Measurements from ENCODE around the gene NANOS1. TPM values are rescaled to one million over a fixed set of nuclear protein-coding genes. Genes with fewer than 3 reads are reported as not detected.

Gene NANOS1
- total RNA-seq, 1 experiment from 2014 or later = 18.0 TPM

- CTCF ChIA-PET = no interaction called here
- TF ChIP-seq REST (IDR thresholded peaks at IDR 0.05; ENCODE audit: insufficient read depth in 1 of 2, low read depth in 2 of 2, low read length in 1 of 2) = no peak
- TF ChIP-seq, protein P1, sequence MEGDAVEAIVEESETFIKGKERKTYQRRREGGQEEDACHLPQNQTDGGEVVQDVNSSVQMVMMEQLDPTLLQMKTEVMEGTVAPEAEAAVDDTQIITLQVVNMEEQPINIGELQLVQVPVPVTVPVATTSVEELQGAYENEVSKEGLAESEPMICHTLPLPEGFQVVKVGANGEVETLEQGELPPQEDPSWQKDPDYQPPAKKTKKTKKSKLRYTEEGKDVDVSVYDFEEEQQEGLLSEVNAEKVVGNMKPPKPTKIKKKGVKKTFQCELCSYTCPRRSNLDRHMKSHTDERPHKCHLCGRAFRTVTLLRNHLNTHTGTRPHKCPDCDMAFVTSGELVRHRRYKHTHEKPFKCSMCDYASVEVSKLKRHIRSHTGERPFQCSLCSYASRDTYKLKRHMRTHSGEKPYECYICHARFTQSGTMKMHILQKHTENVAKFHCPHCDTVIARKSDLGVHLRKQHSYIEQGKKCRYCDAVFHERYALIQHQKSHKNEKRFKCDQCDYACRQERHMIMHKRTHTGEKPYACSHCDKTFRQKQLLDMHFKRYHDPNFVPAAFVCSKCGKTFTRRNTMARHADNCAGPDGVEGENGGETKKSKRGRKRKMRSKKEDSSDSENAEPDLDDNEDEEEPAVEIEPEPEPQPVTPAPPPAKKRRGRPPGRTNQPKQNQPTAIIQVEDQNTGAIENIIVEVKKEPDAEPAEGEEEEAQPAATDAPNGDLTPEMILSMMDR (IDR thresholded peaks at IDR 0.05) = no peak
- TF ChIP-seq TCF7L2 (IDR thresholded peaks at IDR 0.05; ENCODE audit: low read depth, low read length) = no peak
- TF ChIP-seq SIN3A (IDR thresholded peaks at IDR 0.05; ENCODE audit: borderline replicate concordance, insufficient read depth, low read depth, low read length) = no peak
- no peak for TF ChIP-seq POLR2AphosphoS5 (IDR thresholded peaks at IDR 0.05; ENCODE audit: low read depth, low read length)
- H3K27ac ChIP-seq (ENCODE audit: low read length) = no peak overlapping the region
- H3K4me1 ChIP-seq (ENCODE audit: control insufficient read depth, insufficient read depth, low read length) = no peaks in the 10 kb centered on the region
- ATAC-seq (no peak), DNase-seq (ENCODE audit: low read depth, low spot score) (no peak)
- no TSS peak for BruUV-seq (replicated peaks)
- no peaks in the 10 kb centered on the region for H3K9me3 ChIP-seq (ENCODE audit: control insufficient read depth, insufficient read depth, low read depth, low read length)
- POLR2A ChIA-PET = no interaction called here
- no peaks in the 10 kb centered on the region for H3K27me3 ChIP-seq (ENCODE audit: control insufficient read depth, insufficient read depth, low read length)
- H3K4me3 ChIP-seq (ENCODE audit: low read depth in 2 of 2, low read length in 2 of 2) = no peak overlapping the region
- peaks cover 74% of the 10 kb centered on the region for H3K36me3 ChIP-seq (ENCODE audit: control insufficient read depth, insufficient read depth, low read length)
- intact Hi-C loops (cut with micrococcal nuclease; ENCODE audit: unreplicated experiment) = no loop called here
- in situ Hi-C loops (cut with HindIII; ENCODE audit: low pct_unique_long_range_greater_than_20kb, low sequenced_read_pairs) = no loop called here
Observed at GRCh38 chr10:119055472-119055871, 26.0 kb downstream of the NANOS1 start.

- no peaks in the 10 kb centered on the region for H3K9me3 ChIP-seq (ENCODE audit: control insufficient read depth, insufficient read depth, low read depth, low read length)
- H3K4me1 ChIP-seq (ENCODE audit: control insufficient read depth, insufficient read depth, low read length) = no peaks in the 10 kb centered on the region
- no peak for TF ChIP-seq POLR2AphosphoS5 (IDR thresholded peaks at IDR 0.05; ENCODE audit: low read depth, low read length)
- no peak for TF ChIP-seq TCF7L2 (IDR thresholded peaks at IDR 0.05; ENCODE audit: low read depth, low read length)
- TF ChIP-seq, protein P1 (IDR thresholded peaks at IDR 0.05) = no peak
- TF ChIP-seq REST (IDR thresholded peaks at IDR 0.05; ENCODE audit: insufficient read depth in 1 of 2, low read depth in 2 of 2, low read length in 1 of 2) = no peak
- TF ChIP-seq SIN3A (IDR thresholded peaks at IDR 0.05; ENCODE audit: borderline replicate concordance, insufficient read depth, low read depth, low read length) = no peak
- H3K4me3 ChIP-seq (ENCODE audit: low read depth in 2 of 2, low read length in 2 of 2) = no peak overlapping the region
- no peak for ATAC-seq
- in situ Hi-C loops (cut with HindIII; ENCODE audit: low pct_unique_long_range_greater_than_20kb, low sequenced_read_pairs) = no loop called here
- no peaks in the 10 kb centered on the region for H3K27me3 ChIP-seq (ENCODE audit: control insufficient read depth, insufficient read depth, low read length)
- intact Hi-C loops (cut with micrococcal nuclease; ENCODE audit: unreplicated experiment) = no loop called here
- CTCF ChIA-PET = no interaction called here
- H3K36me3 ChIP-seq (ENCODE audit: control insufficient read depth, insufficient read depth, low read length) = peaks cover 74% of the 10 kb centered on the region
- BruUV-seq (replicated peaks) = no TSS peak
- DNase-seq (ENCODE audit: low read depth, low spot score) = no peak
- no peak overlapping the region for H3K27ac ChIP-seq (ENCODE audit: low read length)
- POLR2A ChIA-PET = no interaction called here
Observed at GRCh38 chr10:119058010-119058409, 28.5 kb downstream of the NANOS1 start.
